Activated naive CD4-positive, alpha-beta T cell treated with anti-CD3 and anti-CD28 coated beads, Interleukin-2, amount 50 U/mL, for 24 hours (primary cell): ENCODE measurements around the gene FOSL2.

Experiments used
- H3K27ac Mint-ChIP-seq: one replicate; pipeline ENCODE4 v1.8.0; 2021; ENCODE audit warnings: mild to moderate bottlenecking, mixed read lengths
- H3K27me3 Mint-ChIP-seq: one replicate; pipeline ENCODE4 v1.8.0; 2021; ENCODE audit warnings: mixed read lengths
- H3K36me3 Mint-ChIP-seq: one replicate; pipeline ENCODE4 v1.8.0; 2021; ENCODE audit warnings: mixed read lengths
- H3K4me1 Mint-ChIP-seq: one replicate; pipeline ENCODE4 v1.8.0; 2021; ENCODE audit warnings: mixed read lengths
- H3K4me3 Mint-ChIP-seq: one replicate; pipeline ENCODE4 v1.8.0; 2021; ENCODE audit warnings: mild to moderate bottlenecking, mixed read lengths
- H3K9me3 Mint-ChIP-seq: one replicate; pipeline ENCODE4 v1.8.0; 2021; ENCODE audit warnings: mixed read lengths

Gene FOSL2

DNA sequence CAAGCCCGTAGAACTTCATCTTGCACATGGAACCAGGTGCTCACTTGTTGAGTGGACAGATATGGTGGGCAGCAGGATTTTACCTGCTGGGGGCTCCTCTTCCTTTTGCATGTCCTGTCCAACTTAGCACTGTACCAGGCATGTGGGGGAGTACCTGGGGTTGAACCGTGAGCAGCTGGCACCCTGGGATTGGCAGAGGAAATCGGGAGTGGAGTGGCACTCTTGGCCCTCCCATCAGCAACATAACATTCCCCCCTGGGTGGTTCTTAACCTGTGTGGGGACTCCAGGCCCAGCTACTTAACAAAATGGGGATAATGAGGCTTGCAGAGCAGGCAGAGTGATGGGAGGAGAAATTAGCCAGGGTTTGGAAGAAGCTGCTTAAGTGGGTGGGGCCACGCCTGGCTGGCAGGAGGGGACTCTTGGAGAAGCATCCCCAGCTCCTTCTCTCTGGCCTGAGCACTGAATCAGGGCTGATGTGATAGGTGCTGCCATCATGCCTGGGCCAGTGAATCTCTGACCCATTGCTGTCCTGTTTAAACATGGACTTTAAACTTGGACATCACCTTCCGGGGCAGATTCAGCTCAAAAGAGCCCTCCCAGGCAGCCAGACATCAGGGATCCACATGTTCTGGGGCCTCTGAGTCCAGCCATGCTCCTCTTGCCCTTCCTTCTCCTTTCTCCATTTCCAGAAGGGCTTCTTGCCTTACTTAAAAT lies 15.5 kb downstream of the FOSL2 start:
- Mint-ChIP-seq H3K27me3 (no peaks in the 10 kb centered on the region), H3K4me1 (peaks cover 71% of the 10 kb centered on the region), H3K9me3 (no peaks in the 10 kb centered on the region), H3K4me3 (peak overlapping the region; percentile 63), H3K36me3 (peaks cover 33% of the 10 kb centered on the region), H3K27ac (peak overlapping the region; percentile 87)

DNA sequence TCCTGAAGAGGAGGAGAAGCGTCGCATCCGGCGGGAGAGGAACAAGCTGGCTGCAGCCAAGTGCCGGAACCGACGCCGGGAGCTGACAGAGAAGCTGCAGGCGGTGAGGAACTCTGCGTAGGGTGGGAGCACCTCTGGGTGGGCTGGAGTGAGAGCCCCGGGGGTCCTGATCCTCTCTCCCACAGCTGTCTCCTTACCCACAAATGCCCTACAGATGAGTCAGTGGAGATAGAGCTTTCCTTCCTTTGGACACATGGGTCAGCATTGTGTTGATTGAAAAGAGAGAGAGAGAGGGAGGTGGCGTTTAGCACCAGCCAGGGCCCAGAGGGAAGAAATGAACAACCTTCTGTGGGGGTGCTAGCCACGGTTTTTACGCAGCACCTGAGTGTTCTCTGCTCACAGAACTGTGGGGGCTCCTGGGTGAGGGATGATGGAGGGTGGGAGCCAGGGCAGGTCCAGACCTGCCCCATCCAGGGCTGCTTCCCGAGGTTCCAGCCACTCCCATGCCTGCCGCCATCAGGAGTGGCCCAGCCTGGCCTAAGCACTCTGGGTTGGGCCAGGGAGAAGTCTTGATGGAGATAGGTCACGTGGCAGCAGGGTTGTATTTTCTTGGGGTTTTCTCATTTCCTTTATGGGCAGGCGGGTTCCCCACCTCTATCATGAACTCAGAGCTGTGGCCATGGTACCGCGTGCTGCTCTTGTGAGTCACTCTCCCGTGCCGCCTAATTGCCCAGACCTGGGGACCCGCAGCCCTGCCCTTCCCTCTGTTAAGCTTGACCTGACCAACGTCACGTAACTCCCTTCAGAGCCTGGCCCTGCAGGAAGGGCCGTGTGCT lies 16.3 kb downstream of the FOSL2 start:
- peak overlapping the region; percentile 63 for H3K4me3 Mint-ChIP-seq
- peaks cover 26% of the 10 kb centered on the region for H3K36me3 Mint-ChIP-seq
- H3K9me3 Mint-ChIP-seq, result no peaks in the 10 kb centered on the region
- H3K27ac Mint-ChIP-seq, result peak overlapping the region; percentile 87
- no peaks in the 10 kb centered on the region for H3K27me3 Mint-ChIP-seq
- peaks cover 63% of the 10 kb centered on the region for H3K4me1 Mint-ChIP-seq

- no peaks in the 10 kb centered on the region for H3K27me3 Mint-ChIP-seq
- H3K9me3 Mint-ChIP-seq, result no peaks in the 10 kb centered on the region
- H3K36me3 Mint-ChIP-seq, result peaks cover 20% of the 10 kb centered on the region
- H3K4me1 Mint-ChIP-seq, result peaks cover 59% of the 10 kb centered on the region
- peak overlapping the region; percentile 63 for H3K4me3 Mint-ChIP-seq
- no peak overlapping the region for H3K27ac Mint-ChIP-seq
Measured at GRCh38 chr2:28411166-28411755, 18.6 kb downstream of the FOSL2 start.

- Mint-ChIP-seq H3K4me1 (peaks cover 53% of the 10 kb centered on the region), H3K27ac (no peak overlapping the region), H3K27me3 (no peaks in the 10 kb centered on the region), H3K36me3 (peaks cover 18% of the 10 kb centered on the region), H3K9me3 (no peaks in the 10 kb centered on the region), H3K4me3 (no peak overlapping the region)
Measured at GRCh38 chr2:28411956-28412609, 19.4 kb downstream of the FOSL2 start.

- H3K27ac Mint-ChIP-seq, result peak overlapping the region; percentile 66
- H3K36me3 Mint-ChIP-seq, result peaks cover 18% of the 10 kb centered on the region
- H3K4me1 Mint-ChIP-seq, result peaks cover 48% of the 10 kb centered on the region
- H3K4me3 Mint-ChIP-seq, result no peak overlapping the region
- no peaks in the 10 kb centered on the region for H3K9me3 Mint-ChIP-seq
- no peaks in the 10 kb centered on the region for H3K27me3 Mint-ChIP-seq
Measured at GRCh38 chr2:28412625-28413151, 20.0 kb downstream of the FOSL2 start.

GRCh38 chr2:28413152-28413898 lies 20.7 kb downstream of the FOSL2 start:
- H3K4me1 Mint-ChIP-seq, result peaks cover 41% of the 10 kb centered on the region
- H3K9me3 Mint-ChIP-seq, result no peaks in the 10 kb centered on the region
- no peak overlapping the region for H3K4me3 Mint-ChIP-seq
- H3K27me3 Mint-ChIP-seq, result no peaks in the 10 kb centered on the region
- no peak overlapping the region for H3K27ac Mint-ChIP-seq
- peaks cover 15% of the 10 kb centered on the region for H3K36me3 Mint-ChIP-seq

DNA sequence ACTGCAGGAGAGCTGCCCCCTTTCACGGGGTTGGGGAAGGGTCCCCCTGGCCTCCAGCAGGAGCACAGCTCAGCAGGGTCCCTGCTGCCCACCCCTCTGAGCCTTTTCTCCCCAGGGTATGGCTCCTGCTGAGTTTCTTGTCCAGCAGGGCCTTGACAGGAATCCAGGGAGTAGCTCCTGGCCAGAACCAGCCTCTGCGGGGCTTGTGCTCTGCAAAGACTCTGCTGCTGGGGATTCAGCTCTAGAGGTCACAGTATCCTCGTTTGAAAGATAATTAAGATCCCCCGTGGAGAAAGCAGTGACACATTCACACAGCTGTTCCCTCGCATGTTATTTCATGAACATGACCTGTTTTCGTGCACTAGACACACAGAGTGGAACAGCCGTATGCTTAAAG lies 21.2 kb downstream of the FOSL2 start:
- Mint-ChIP-seq H3K4me1 (peaks cover 36% of the 10 kb centered on the region), H3K27ac (no peak overlapping the region), H3K4me3 (no peak overlapping the region), H3K36me3 (peaks cover 13% of the 10 kb centered on the region), H3K27me3 (no peaks in the 10 kb centered on the region), H3K9me3 (no peaks in the 10 kb centered on the region)

GRCh38 chr2:28414583-28414982 lies 21.9 kb downstream of the FOSL2 start:
- no peak overlapping the region for H3K4me3 Mint-ChIP-seq
- no peaks in the 10 kb centered on the region for H3K9me3 Mint-ChIP-seq
- no peak overlapping the region for H3K27ac Mint-ChIP-seq
- peaks cover 29% of the 10 kb centered on the region for H3K4me1 Mint-ChIP-seq
- peaks cover 10% of the 10 kb centered on the region for H3K36me3 Mint-ChIP-seq
- H3K27me3 Mint-ChIP-seq, result no peaks in the 10 kb centered on the region

- H3K27ac Mint-ChIP-seq, result no peak overlapping the region
- H3K4me1 Mint-ChIP-seq, result peaks cover 25% of the 10 kb centered on the region
- H3K9me3 Mint-ChIP-seq, result no peaks in the 10 kb centered on the region
- no peak overlapping the region for H3K4me3 Mint-ChIP-seq
- peaks cover 10% of the 10 kb centered on the region for H3K36me3 Mint-ChIP-seq
- no peaks in the 10 kb centered on the region for H3K27me3 Mint-ChIP-seq
Measured at GRCh38 chr2:28415010-28415409, 22.4 kb downstream of the FOSL2 start.

GRCh38 chr2:28415715-28416114 lies 23.1 kb downstream of the FOSL2 start:
- H3K36me3 Mint-ChIP-seq, result peaks cover 7% of the 10 kb centered on the region
- peaks cover 18% of the 10 kb centered on the region for H3K4me1 Mint-ChIP-seq
- no peak overlapping the region for H3K27ac Mint-ChIP-seq

DNA sequence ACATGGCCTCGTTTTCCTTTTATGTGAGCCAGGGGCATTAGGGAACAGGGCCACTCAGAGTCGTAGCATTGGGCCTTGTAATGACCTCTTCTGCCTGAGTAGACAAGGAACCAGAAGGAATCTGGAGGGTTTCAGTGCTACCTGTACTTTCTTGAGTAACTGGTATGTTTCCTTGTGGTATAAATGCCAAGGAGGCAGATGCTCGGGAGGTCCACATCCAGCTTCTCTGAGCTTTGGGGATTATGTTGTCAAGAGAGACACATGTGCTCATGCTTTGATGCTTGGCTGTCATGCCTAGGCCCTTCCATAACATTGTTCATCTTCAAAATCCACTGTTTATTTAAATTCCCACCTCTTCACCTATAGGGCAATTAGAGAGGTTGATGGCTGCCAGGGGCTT lies 26.3 kb downstream of the FOSL2 start:
- Mint-ChIP-seq H3K4me3 (no peak overlapping the region), H3K4me1 (peaks cover 24% of the 10 kb centered on the region), H3K9me3 (no peaks in the 10 kb centered on the region), H3K36me3 (peaks cover 5% of the 10 kb centered on the region), H3K27me3 (no peaks in the 10 kb centered on the region), H3K27ac (no peak overlapping the region)

More at GRCh38 chr2:28415715-28416114, 23.1 kb downstream of the FOSL2 start:
- Mint-ChIP-seq H3K9me3 (no peaks in the 10 kb centered on the region), H3K27me3 (no peaks in the 10 kb centered on the region), H3K4me3 (no peak overlapping the region)

DNA sequence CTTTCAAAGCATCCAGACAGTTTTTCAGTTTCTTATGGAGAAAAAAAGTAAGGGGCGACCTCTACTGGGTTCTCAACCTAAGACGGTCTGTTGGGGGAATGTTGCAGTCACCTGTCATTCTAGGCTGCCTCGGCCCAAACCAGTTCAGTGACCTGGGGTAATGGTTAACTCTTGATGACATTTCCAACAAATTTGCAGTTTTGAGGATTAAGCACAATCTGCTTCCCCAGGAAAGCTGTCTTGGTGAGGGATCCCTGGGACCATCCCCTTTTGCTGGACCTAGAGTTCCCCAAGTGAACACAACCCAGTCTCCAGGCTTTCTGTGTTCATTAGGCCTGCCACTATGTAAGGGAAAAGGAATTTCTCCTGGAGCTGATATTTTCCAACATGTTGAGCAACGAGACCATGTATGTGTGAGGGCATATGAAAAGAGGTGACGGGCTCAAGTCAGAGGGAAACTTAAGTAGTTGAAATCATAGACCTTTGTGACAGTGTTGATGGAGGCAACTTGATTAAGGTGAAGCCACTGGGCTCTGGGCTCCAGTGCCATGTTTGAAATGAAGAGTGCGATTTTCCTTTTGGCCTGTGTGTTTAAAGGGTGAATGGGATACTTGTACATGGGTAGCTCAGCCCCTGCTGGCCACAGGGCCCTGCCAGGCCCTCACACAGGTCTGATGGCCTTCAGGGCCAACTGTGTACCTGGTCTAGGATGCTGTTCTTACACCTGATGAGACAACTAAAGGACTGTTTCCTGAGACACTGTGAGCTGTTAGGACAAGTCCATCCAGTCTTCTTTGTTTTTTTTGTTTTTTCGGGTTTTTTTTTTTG lies 27.0 kb downstream of the FOSL2 start:
- H3K4me1 Mint-ChIP-seq, result peaks cover 30% of the 10 kb centered on the region
- H3K27me3 Mint-ChIP-seq, result no peaks in the 10 kb centered on the region
- no peak overlapping the region for H3K4me3 Mint-ChIP-seq
- peaks cover 5% of the 10 kb centered on the region for H3K36me3 Mint-ChIP-seq
- H3K27ac Mint-ChIP-seq, result no peak overlapping the region
- H3K9me3 Mint-ChIP-seq, result no peaks in the 10 kb centered on the region

DNA sequence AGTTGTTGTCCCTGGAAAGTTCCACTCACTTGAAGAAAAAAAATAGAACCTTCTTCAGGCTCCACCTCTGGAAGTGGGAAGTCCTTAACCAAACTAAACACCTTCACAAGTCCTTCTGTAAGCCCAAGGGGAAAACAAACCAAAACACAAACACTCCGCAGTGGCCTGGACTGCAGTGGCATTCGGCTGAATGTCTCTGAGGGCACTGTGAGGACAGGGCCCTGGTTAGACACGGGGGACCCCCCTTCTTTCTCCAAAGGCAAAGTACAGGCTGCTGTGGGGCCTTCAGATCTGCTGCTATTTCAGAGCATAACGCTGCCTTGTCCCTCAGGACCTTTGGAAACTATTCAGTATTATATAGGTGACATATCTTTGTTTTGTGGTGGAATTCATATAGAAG lies 28.1 kb downstream of the FOSL2 start:
- Mint-ChIP-seq H3K9me3 (no peaks in the 10 kb centered on the region), H3K4me3 (no peak overlapping the region), H3K27ac (peak overlapping the region; percentile 41), H3K27me3 (no peaks in the 10 kb centered on the region), H3K36me3 (peaks cover 5% of the 10 kb centered on the region), H3K4me1 (peaks cover 41% of the 10 kb centered on the region)
